MM.1S (cell line): ENCODE results near the gene COL6A3.
"Not testable (repeated sequence)": the region's sequence is repeated elsewhere in the genome, so short reads cannot be mapped to it uniquely, and the experiment has no call there.

Experiments
- DNase-seq: peaks from one replicate; pipeline ENCODE4 v3.0.0-alpha.2; 2015
- H2AFZ ChIP-seq: fragments of 300-600 bp; sonication (generic); 2 replicates; pipeline ENCODE4 v1.6.0; 2016; ENCODE audit warnings: antibody characterized with exemption, low read length
- H3F3A ChIP-seq: fragments of 300-600 bp; sonication (generic); 2 replicates; pipeline ENCODE4 v1.6.1; 2016; ENCODE audit warnings: mild to moderate bottlenecking, antibody characterized with exemption, low read length, moderate library complexity, mixed read lengths; ENCODE audit not compliant: insufficient read depth
- H3K27ac ChIP-seq: fragments of 300-600 bp; sonication (generic); 2 replicates; pipeline ENCODE4 v1.5.1; 2016; ENCODE audit warnings: mild to moderate bottlenecking, low read length
- H3K27me3 ChIP-seq: fragments of 300-600 bp; sonication (generic); replicated peaks from 2 replicates; pipeline ENCODE4 v1.6.0; 2016; ENCODE audit warnings: low read length; ENCODE audit not compliant: insufficient read depth
- H3K36me3 ChIP-seq: fragments of 300-600 bp; sonication (generic); replicated peaks from 2 replicates; pipeline ENCODE4 v1.6.1; 2016; ENCODE audit warnings: mild to moderate bottlenecking, low read length, mixed read lengths; ENCODE audit not compliant: insufficient read depth
- H3K4me1 ChIP-seq: fragments of 300-600 bp; sonication (generic); 2 replicates; pipeline ENCODE4 v1.6.1; 2016; ENCODE audit warnings: low read length, mixed read lengths
- H3K4me2 ChIP-seq: fragments of 300-600 bp; sonication (generic); 2 replicates; pipeline ENCODE4 v1.6.0; 2016; ENCODE audit warnings: low read depth, low read length
- H3K4me3 ChIP-seq: fragments of 300-600 bp; sonication (generic); 2 replicates; pipeline ENCODE4 v1.5.1; 2016; ENCODE audit warnings: low read length, mixed read lengths
- H3K79me2 ChIP-seq: fragments of 300-600 bp; sonication (generic); 2 replicates; pipeline ENCODE4 v1.6.1; 2016; ENCODE audit warnings: mixed run types, low read length, mixed read lengths
- H3K9ac ChIP-seq: fragments of 300-600 bp; sonication (generic); 2 replicates; pipeline ENCODE4 v1.6.1; 2016; ENCODE audit warnings: low read length, mixed read lengths
- H3K9me2 ChIP-seq: fragments of 300-600 bp; sonication (generic); replicated peaks from 2 replicates; pipeline ENCODE4 v1.6.1; 2016; ENCODE audit warnings: mild to moderate bottlenecking, low read length, mixed read lengths; ENCODE audit not compliant: insufficient read depth
- H3K9me3 ChIP-seq: fragments of 300-600 bp; sonication (generic); replicated peaks from 2 replicates; pipeline ENCODE4 v1.6.1; 2016; ENCODE audit warnings: mild to moderate bottlenecking, low read length, mixed read lengths; ENCODE audit not compliant: insufficient read depth
- H4K20me1 ChIP-seq: fragments of 300-600 bp; sonication (generic); 2 replicates; pipeline ENCODE4 v1.6.1; 2016; ENCODE audit warnings: mild to moderate bottlenecking, low read length, moderate library complexity, mixed read lengths; ENCODE audit not compliant: insufficient read depth
- EZH2 ChIP-seq: fragments of 300-600 bp; sonication (generic); optimal IDR thresholded peaks from 2 replicates; pipeline ENCODE3; 2017; ENCODE audit warnings: low read depth, mild to moderate bottlenecking, antibody characterized with exemption, low read length, mixed read lengths
- EZH2phosphoT487 ChIP-seq: fragments of 300-600 bp; sonication (generic); IDR thresholded peaks from 2 replicates; pipeline ENCODE4 v1.6.1; 2018; ENCODE audit warnings: antibody characterized with exemption, low read length
- TF ChIP-seq, protein P1 (sequence below): fragments of 300-600 bp; sonication (generic); IDR thresholded peaks from 2 replicates; pipeline ENCODE4 v1.5.1; 2016; ENCODE audit warnings: antibody characterized with exemption, low read length, mixed read lengths

Gene COL6A3

GRCh38 chr2:237411092-237411601, 2.8 kb downstream of the COL6A3 start:
- H3K9me3 ChIP-seq, result no peaks in the 10 kb centered on the region
- no peak overlapping the region for H2AFZ ChIP-seq
- TF ChIP-seq, protein P1, sequence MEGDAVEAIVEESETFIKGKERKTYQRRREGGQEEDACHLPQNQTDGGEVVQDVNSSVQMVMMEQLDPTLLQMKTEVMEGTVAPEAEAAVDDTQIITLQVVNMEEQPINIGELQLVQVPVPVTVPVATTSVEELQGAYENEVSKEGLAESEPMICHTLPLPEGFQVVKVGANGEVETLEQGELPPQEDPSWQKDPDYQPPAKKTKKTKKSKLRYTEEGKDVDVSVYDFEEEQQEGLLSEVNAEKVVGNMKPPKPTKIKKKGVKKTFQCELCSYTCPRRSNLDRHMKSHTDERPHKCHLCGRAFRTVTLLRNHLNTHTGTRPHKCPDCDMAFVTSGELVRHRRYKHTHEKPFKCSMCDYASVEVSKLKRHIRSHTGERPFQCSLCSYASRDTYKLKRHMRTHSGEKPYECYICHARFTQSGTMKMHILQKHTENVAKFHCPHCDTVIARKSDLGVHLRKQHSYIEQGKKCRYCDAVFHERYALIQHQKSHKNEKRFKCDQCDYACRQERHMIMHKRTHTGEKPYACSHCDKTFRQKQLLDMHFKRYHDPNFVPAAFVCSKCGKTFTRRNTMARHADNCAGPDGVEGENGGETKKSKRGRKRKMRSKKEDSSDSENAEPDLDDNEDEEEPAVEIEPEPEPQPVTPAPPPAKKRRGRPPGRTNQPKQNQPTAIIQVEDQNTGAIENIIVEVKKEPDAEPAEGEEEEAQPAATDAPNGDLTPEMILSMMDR, result no peak
- TF ChIP-seq EZH2 (no peak), EZH2phosphoT487 (no peak)
- no peaks in the 10 kb centered on the region for H3F3A ChIP-seq
- no peaks in the 10 kb centered on the region for H3K9me2 ChIP-seq
- H3K9ac ChIP-seq, result no peak overlapping the region
- no peak for DNase-seq
- H3K4me1 ChIP-seq, result no peaks in the 10 kb centered on the region
- H3K79me2 ChIP-seq, result no peaks in the 10 kb centered on the region
- no peak overlapping the region for H3K4me3 ChIP-seq
- no peaks in the 10 kb centered on the region for H3K36me3 ChIP-seq
- H3K27ac ChIP-seq, result no peak overlapping the region
- H4K20me1 ChIP-seq, result no peaks in the 10 kb centered on the region
- H3K27me3 ChIP-seq, result no peaks in the 10 kb centered on the region
- H3K4me2 ChIP-seq, result no peak overlapping the region

DNA sequence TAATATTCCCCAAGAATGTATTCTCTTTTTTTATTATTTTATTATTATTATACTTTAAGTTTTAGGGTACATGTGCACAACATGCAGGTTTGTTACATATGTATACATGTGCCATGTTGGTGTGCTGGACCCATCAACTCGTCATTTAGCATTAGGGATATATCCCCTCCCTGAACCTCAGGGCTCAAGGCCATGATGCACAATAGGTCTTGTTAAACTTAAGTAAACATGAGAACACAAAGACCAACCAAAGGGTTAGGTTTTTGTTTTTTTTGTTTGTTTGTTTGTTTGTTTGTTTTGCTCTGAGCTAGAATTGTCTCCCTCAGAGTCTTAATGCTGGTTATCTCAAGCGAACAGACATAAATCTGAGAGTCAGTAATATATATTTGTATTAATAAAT, 4.7 kb downstream of the COL6A3 start:
- H3K4me3 ChIP-seq, H3K27ac ChIP-seq, H2AFZ ChIP-seq, H3K27me3 ChIP-seq, H3K4me1 ChIP-seq, H3K9me2 ChIP-seq, H3K4me2 ChIP-seq, H3K9me3 ChIP-seq, H3K79me2 ChIP-seq, H4K20me1 ChIP-seq, DNase-seq, H3F3A ChIP-seq, H3K36me3 ChIP-seq, H3K9ac ChIP-seq: not testable (repeated sequence)

- no peak overlapping the region for H3K9ac ChIP-seq
- DNase-seq, result no peak
- H3K9me3 ChIP-seq, result no peaks in the 10 kb centered on the region
- no peaks in the 10 kb centered on the region for H3K9me2 ChIP-seq
- no peak for TF ChIP-seq EZH2
- TF ChIP-seq, protein P1, result no peak
- TF ChIP-seq EZH2phosphoT487, result no peak
- H3K79me2 ChIP-seq, result no peaks in the 10 kb centered on the region
- H3K4me2 ChIP-seq, result no peak overlapping the region
- no peaks in the 10 kb centered on the region for H3F3A ChIP-seq
- no peak overlapping the region for H3K27ac ChIP-seq
- no peaks in the 10 kb centered on the region for H3K4me1 ChIP-seq
- no peaks in the 10 kb centered on the region for H3K27me3 ChIP-seq
- no peaks in the 10 kb centered on the region for H3K36me3 ChIP-seq
- no peak overlapping the region for H2AFZ ChIP-seq
- no peak overlapping the region for H3K4me3 ChIP-seq
- H4K20me1 ChIP-seq, result no peaks in the 10 kb centered on the region
Measured at GRCh38 chr2:237408335-237409000, 5.5 kb downstream of the COL6A3 start.

GRCh38 chr2:237407700-237408099, 6.3 kb downstream of the COL6A3 start:
- no peak overlapping the region for H3K4me3 ChIP-seq
- no peaks in the 10 kb centered on the region for H4K20me1 ChIP-seq
- no peak overlapping the region for H3K27ac ChIP-seq
- no peaks in the 10 kb centered on the region for H3K9me3 ChIP-seq
- H2AFZ ChIP-seq, result no peak overlapping the region
- no peak overlapping the region for H3K9ac ChIP-seq
- H3K36me3 ChIP-seq, result no peaks in the 10 kb centered on the region
- no peaks in the 10 kb centered on the region for H3K4me1 ChIP-seq
- DNase-seq, result no peak
- no peaks in the 10 kb centered on the region for H3F3A ChIP-seq
- TF ChIP-seq, protein P1, result no peak
- TF ChIP-seq EZH2phosphoT487 (no peak), EZH2 (no peak)
- H3K27me3 ChIP-seq, result no peaks in the 10 kb centered on the region
- no peak overlapping the region for H3K4me2 ChIP-seq
- H3K9me2 ChIP-seq, result no peaks in the 10 kb centered on the region
- H3K79me2 ChIP-seq, result no peaks in the 10 kb centered on the region
